ENCODE measurements around the gene PHF21A. TPM values are rescaled to one million over a fixed set of nuclear protein-coding genes. Genes with fewer than 3 reads are reported as not detected.

PHF21A gene
- polyA plus RNA-seq, 3 donors: 6.2 to 95.2 (median 14.0) TPM

DNA sequence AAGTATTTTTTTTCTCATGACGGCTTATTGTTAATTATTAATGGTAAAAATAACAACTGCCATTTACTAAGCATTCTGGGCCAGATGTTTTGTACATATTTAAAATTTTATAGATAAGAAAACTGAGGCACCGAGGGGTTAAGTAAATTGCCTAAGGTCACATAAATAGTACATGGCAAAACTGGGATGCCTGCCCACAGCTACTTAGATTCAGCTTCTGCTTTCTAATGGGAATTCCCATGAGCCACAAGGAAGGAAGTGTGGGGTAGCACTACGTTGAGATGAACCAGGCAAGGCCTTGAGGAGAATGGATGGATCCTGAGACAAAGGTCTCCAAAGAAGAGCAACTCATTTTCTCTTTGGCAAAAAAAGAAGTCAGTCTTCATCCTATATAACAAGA is 11.9 kb upstream of the PHF21A start:
- no peaks in the 10 kb centered on the region for H3K9me3 Mint-ChIP-seq
- WGBS (ENCODE audit: insufficient coverage): 0% methylated on average over 2 of the region's 3 CpGs
- H3K4me1 Mint-ChIP-seq: peaks cover 7% of the 10 kb centered on the region

GRCh38 chr11:46130286-46130940 is 9.2 kb upstream of the PHF21A start:
- Histone ChIP-seq H3K27me3 (ENCODE audit: control insufficient read depth in 2 of 2, insufficient read depth in 2 of 2, low read length in 2 of 2) (no peaks in the 10 kb centered on the region), H3K4me2 (replicated peaks; ENCODE audit: extremely low read depth, low read length, poor library complexity, severe bottlenecking) (no peak overlapping the region), H3K27ac (ENCODE audit: low read depth in 1 of 2, low read length in 2 of 2) (no peak overlapping the region), H3K79me2 (ENCODE audit: insufficient read depth, low read length) (no peaks in the 10 kb centered on the region), H4K20me1 (ENCODE audit: insufficient read depth, low read length) (no peaks in the 10 kb centered on the region), H3K36me3 (replicated peaks in 1 of 2; ENCODE audit: control insufficient read depth in 1 of 2, insufficient read depth in 2 of 2, low read length in 2 of 2) (no peaks in the 10 kb centered on the region), H2AFZ (ENCODE audit: insufficient read depth, low read depth, low read length, poor library complexity, severe bottlenecking) (no peak overlapping the region), H3K9me3 (replicated peaks in 1 of 2; ENCODE audit: control insufficient read depth in 1 of 2, insufficient read depth in 1 of 2, low read length in 2 of 2) (no peaks in the 10 kb centered on the region), H3K9ac (ENCODE audit: insufficient read depth, low read length, poor library complexity, severe bottlenecking) (no peak overlapping the region), H3K4me1 (ENCODE audit: control insufficient read depth in 1 of 2, insufficient read depth in 2 of 2, low read length in 2 of 2) (peaks cover 14 to 19% of the 10 kb centered on the region in 2 donors), H3K4me3 (replicated peaks in 1 of 3; ENCODE audit: low read depth in 2 of 3, low read length in 3 of 3) (no peak overlapping the region)
- Mint-ChIP-seq H3K4me1 (peaks cover 21% of the 10 kb centered on the region), H3K36me3 (no peaks in the 10 kb centered on the region), H3K4me3 (no peak overlapping the region), H3K27me3 (ENCODE audit: low read depth in 3 of 3) (peaks cover 0 to 4% (median 2%) of the 10 kb centered on the region in 3 donors), H3K9me3 (no peaks in the 10 kb centered on the region), H3K27ac (no peak overlapping the region)
- intact Hi-C loops (cut with micrococcal nuclease): no loop called here
- no peak for DNase-seq
- TF ChIP-seq, protein P1, sequence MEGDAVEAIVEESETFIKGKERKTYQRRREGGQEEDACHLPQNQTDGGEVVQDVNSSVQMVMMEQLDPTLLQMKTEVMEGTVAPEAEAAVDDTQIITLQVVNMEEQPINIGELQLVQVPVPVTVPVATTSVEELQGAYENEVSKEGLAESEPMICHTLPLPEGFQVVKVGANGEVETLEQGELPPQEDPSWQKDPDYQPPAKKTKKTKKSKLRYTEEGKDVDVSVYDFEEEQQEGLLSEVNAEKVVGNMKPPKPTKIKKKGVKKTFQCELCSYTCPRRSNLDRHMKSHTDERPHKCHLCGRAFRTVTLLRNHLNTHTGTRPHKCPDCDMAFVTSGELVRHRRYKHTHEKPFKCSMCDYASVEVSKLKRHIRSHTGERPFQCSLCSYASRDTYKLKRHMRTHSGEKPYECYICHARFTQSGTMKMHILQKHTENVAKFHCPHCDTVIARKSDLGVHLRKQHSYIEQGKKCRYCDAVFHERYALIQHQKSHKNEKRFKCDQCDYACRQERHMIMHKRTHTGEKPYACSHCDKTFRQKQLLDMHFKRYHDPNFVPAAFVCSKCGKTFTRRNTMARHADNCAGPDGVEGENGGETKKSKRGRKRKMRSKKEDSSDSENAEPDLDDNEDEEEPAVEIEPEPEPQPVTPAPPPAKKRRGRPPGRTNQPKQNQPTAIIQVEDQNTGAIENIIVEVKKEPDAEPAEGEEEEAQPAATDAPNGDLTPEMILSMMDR (IDR thresholded peaks at IDR 0.05): no peak
- WGBS (ENCODE audit: insufficient coverage): no CpG with 5 or more reads among the region's 3 CpGs

More for the DNA sequence above, 11.9 kb upstream of the PHF21A start:
- Histone ChIP-seq H3K9ac (ENCODE audit: insufficient read depth, low read length, poor library complexity, severe bottlenecking) (no peak overlapping the region), H4K20me1 (ENCODE audit: insufficient read depth, low read length) (no peaks in the 10 kb centered on the region), H3K4me2 (replicated peaks; ENCODE audit: extremely low read depth, low read length, poor library complexity, severe bottlenecking) (no peak overlapping the region), H3K27me3 (ENCODE audit: control insufficient read depth in 2 of 2, insufficient read depth in 2 of 2, low read length in 2 of 2) (no peaks in the 10 kb centered on the region), H3K27ac (ENCODE audit: low read depth in 1 of 2, low read length in 2 of 2) (no peak overlapping the region), H2AFZ (ENCODE audit: insufficient read depth, low read depth, low read length, poor library complexity, severe bottlenecking) (no peak overlapping the region), H3K4me3 (replicated peaks in 1 of 3; ENCODE audit: low read depth in 2 of 3, low read length in 3 of 3) (no peak overlapping the region), H3K36me3 (replicated peaks in 1 of 2; ENCODE audit: control insufficient read depth in 1 of 2, insufficient read depth in 2 of 2, low read length in 2 of 2) (no peaks in the 10 kb centered on the region), H3K9me3 (replicated peaks in 1 of 2; ENCODE audit: control insufficient read depth in 1 of 2, insufficient read depth in 1 of 2, low read length in 2 of 2) (no peaks in the 10 kb centered on the region), H3K4me1 (ENCODE audit: control insufficient read depth in 1 of 2, insufficient read depth in 2 of 2, low read length in 2 of 2) (peaks cover 0 to under 1% of the 10 kb centered on the region in 2 donors), H3K79me2 (ENCODE audit: insufficient read depth, low read length) (no peaks in the 10 kb centered on the region)
- TF ChIP-seq, protein P1 (IDR thresholded peaks at IDR 0.05): no peak
- Mint-ChIP-seq H3K27me3 (ENCODE audit: low read depth in 3 of 3) (peaks cover 4 to 8% (median 5%) of the 10 kb centered on the region in 3 donors), H3K27ac (peak overlapping the region in 1 of 7 donors; percentile 81), H3K36me3 (no peaks in the 10 kb centered on the region), H3K4me3 (no peak overlapping the region)
- DNase-seq: peak in 2 of 3 donors; percentile 18 to 71
- intact Hi-C loops (cut with micrococcal nuclease): no loop called here

Data from CD14-positive monocyte (primary cell).